Stomach (tissue), 9 donors: ENCODE measurements around the gene ANTXR1. TPM values are rescaled to one million over a fixed set of nuclear protein-coding genes. Genes with fewer than 3 reads are reported as not detected.
A peak's percentile ranks its signal among the peaks of the same experiment; 100 is the strongest.

Experiments used
- DNase-seq, 2 donors: peaks; one replicate each; pipeline versions ENCODE4 v3.0.0 to v3.0.0-alpha.2; 2013 to 2019
- H3K27ac ChIP-seq, 5 donors: fragments of 200-600 bp in 4 of 5; sonication (generic) in 4 of 5; one replicate each; pipeline ENCODE4 v1.5.1; 2013 to 2019; ENCODE audit warnings: mild to moderate bottlenecking in 1 of 5, moderate library complexity in 1 of 5
- H3K27me3 ChIP-seq, 3 donors: fragments of 200-600 bp; sonication (generic); one replicate each; pipeline ENCODE4 v1.5.1; 2017 to 2019; ENCODE audit warnings: mixed run types in 1 of 3
- H3K36me3 ChIP-seq, 4 donors: fragments of 200-600 bp; sonication (generic); 1 replicate in 3 of 4; 2 replicates in 1 of 4; pipeline ENCODE4 v1.5.1; 2016 to 2019
- H3K4me1 ChIP-seq, 4 donors: fragments of 200-600 bp; sonication (generic); one replicate each; pipeline ENCODE4 v1.5.1; 2016 to 2019
- H3K4me3 ChIP-seq, 4 donors: fragments of 200-600 bp; sonication (generic) in 3 of 4; one replicate each; pipeline ENCODE4 v1.5.1; 2016 to 2019; ENCODE audit warnings: mild to moderate bottlenecking in 1 of 4
- H3K9me3 ChIP-seq, 4 donors: fragments of 200-600 bp; sonication (generic); one replicate each; pipeline ENCODE4 v1.5.1; 2016 to 2019
- CTCF ChIP-seq, 7 experiments: fragments of 450-650 bp in 4 of 7; fragments of 200-600 bp in 3 of 7; sonication (generic) in 3 of 7; IDR thresholded peaks; one replicate each; pipeline ENCODE4 v1.5.1; 2016 to 2019; ENCODE audit warnings: antibody characterized with exemption in 7 of 7, control low read depth in 2 of 7, mild to moderate bottlenecking in 1 of 7
- EP300 ChIP-seq: sonication (generic); formaldehyde crosslinking; IDR thresholded peaks from one replicate; pipeline ENCODE4 v1.6.1; 2017; ENCODE audit warnings: antibody characterized with exemption
- POLR2A ChIP-seq, 4 donors: fragments of 450-650 bp; IDR thresholded peaks; one replicate each; pipeline ENCODE4 v1.6.1; 2016; ENCODE audit warnings: antibody characterized with exemption in 4 of 4, control low read depth in 2 of 4, mild to moderate bottlenecking in 1 of 4, moderate library complexity in 1 of 4
- POLR2AphosphoS5 ChIP-seq, 3 donors: sonication (generic); formaldehyde crosslinking; IDR thresholded peaks; one replicate each; pipeline ENCODE4 v1.6.1; 2016; ENCODE audit warnings: antibody characterized with exemption in 3 of 3
- WGBS, 5 donors: extraction: QIAGEN DNeasy Blood & Tissue Kit in 3 of 5; methylation state at CpG; one replicate each; pipeline versions ENCODE4 v1.1.5 to v1.1.7; 2013 to 2018; 5-methylcytosine and 5-hydroxymethylcytosine counted together
- intact Hi-C: fragments of 100-400 bp; cut with DNase I; formaldehyde crosslinking; loops from one replicate; pipeline ENCODE4 v1.15.1; 2023; ENCODE audit warnings: low total_unique reads
- polyA plus RNA-seq, 3 donors: library from polyadenylated mRNA; stranded (reverse); fragments of 200-250 nt; gene quantifications; one replicate each; pipeline ENCODE4 v1.2.3, GENCODE V29; 2013
- total RNA-seq, 5 donors: library from RNA; depleted of rRNA; stranded (reverse); fragments of >200 nt; gene quantifications; one replicate each; pipeline versions ENCODE4 v1.1.0 to v1.2.3, GENCODE V29; 2014 to 2016
- donor health status: healthy with polysubstance abuse.
- donor health status: Bipolar disorder and iron deficiency.
- donor health status: healthy.

ANTXR1 gene
- total and polyA plus RNA-seq, 8 donors: 5.8 to 32.5 (median 13.7) TPM

- H3K36me3 ChIP-seq: no peaks in the 10 kb centered on the region
- TF ChIP-seq POLR2AphosphoS5 (IDR thresholded peaks at IDR 0.05) (no peak), EP300 (no peak)
- WGBS, 5 donors: 79 to 94% (median 90%) methylated on average over 8 of the region's 8 CpGs
These were observed 43.1 kb upstream of the ANTXR1 start for GRCh38 chr2:68969736-68970490.

GRCh38 chr2:68970566-68971265, 42.3 kb upstream of the ANTXR1 start:
- no peak for TF ChIP-seq POLR2AphosphoS5 (IDR thresholded peaks at IDR 0.05)
- no peak for TF ChIP-seq EP300
- no peak for TF ChIP-seq POLR2A (IDR thresholded peaks at IDR 0.05)
- no peak for TF ChIP-seq CTCF (IDR thresholded peaks at IDR 0.05)

More at GRCh38 chr2:68969736-68970490, 43.1 kb upstream of the ANTXR1 start:
- Histone ChIP-seq H3K27ac (peak overlapping the region in 1 of 5 donors; percentile 1), H3K4me3 (no peak overlapping the region), H3K4me1 (peaks cover 0 to 12% (median 4%) of the 10 kb centered on the region in 4 donors), H3K9me3 (no peaks in the 10 kb centered on the region), H3K27me3 (no peaks in the 10 kb centered on the region)
- DNase-seq: no peak
- intact Hi-C loops: no loop called here

GRCh38 chr2:68971591-68972231, 41.3 kb upstream of the ANTXR1 start:
- H3K9me3 ChIP-seq: no peaks in the 10 kb centered on the region
- peaks cover 0 to 3% (median 0%) of the 10 kb centered on the region in 3 donors for H3K27me3 ChIP-seq
- WGBS, 5 donors: 40 to 56% (median 46%) methylated on average over 5 of the region's 5 CpGs
- intact Hi-C loops: no loop called here
- no peak for TF ChIP-seq POLR2A (IDR thresholded peaks at IDR 0.05)
- TF ChIP-seq POLR2AphosphoS5 (IDR thresholded peaks at IDR 0.05): peak in 2 of 3 donors; percentile 83 to 85
- peak overlapping the region in 2 of 5 donors; percentile 39 to 72 for H3K27ac ChIP-seq
- no peaks in the 10 kb centered on the region for H3K36me3 ChIP-seq
- DNase-seq: peak; percentile 64 to 70
- H3K4me3 ChIP-seq: no peak overlapping the region
- H3K4me1 ChIP-seq: peaks cover 0 to 12% (median 4%) of the 10 kb centered on the region in 4 donors

More at GRCh38 chr2:68970566-68971265, 42.3 kb upstream of the ANTXR1 start:
- WGBS, 5 donors: 68 to 81% (median 73%) methylated on average over 8 of the region's 8 CpGs
- Histone ChIP-seq H3K9me3 (no peaks in the 10 kb centered on the region), H3K4me3 (no peak overlapping the region), H3K36me3 (no peaks in the 10 kb centered on the region), H3K4me1 (peaks cover 0 to 12% (median 4%) of the 10 kb centered on the region in 4 donors), H3K27me3 (peaks cover 0 to 3% (median 0%) of the 10 kb centered on the region in 3 donors), H3K27ac (peak overlapping the region in 3 of 5 donors; percentile 39 to 72 (median 55))
- DNase-seq: peak in 1 of 2 donors; percentile 64
- intact Hi-C loops: no loop called here

GRCh38 chr2:68974251-68974650, 38.7 kb upstream of the ANTXR1 start, which contains the start of gene GKN1:
Gene GKN1, plus strand, starts transcription at chr2:68974636. Its CDS starts 42 bp downstream, at chr2:68974678.
- Histone ChIP-seq H3K9me3 (no peaks in the 10 kb centered on the region), H3K4me1 (peaks cover 0 to 12% (median 4%) of the 10 kb centered on the region in 4 donors), H3K36me3 (no peaks in the 10 kb centered on the region), H3K27me3 (peaks cover 0 to 3% (median 0%) of the 10 kb centered on the region in 3 donors), H3K4me3 (peak within 1 kb of the TSS in 1 of 4 donors; percentile 28), H3K27ac (peak within 1 kb of the TSS in 3 of 5 donors; percentile 16 to 75 (median 42))
- 38 to 51% (median 46%) methylated on average over 3 of the region's 3 CpGs for WGBS, 5 donors
- TF ChIP-seq POLR2A (IDR thresholded peaks at IDR 0.05): no peak
- TF ChIP-seq POLR2AphosphoS5 (IDR thresholded peaks at IDR 0.05): peak in 2 of 3 donors; percentile 41 to 72
- TF ChIP-seq CTCF (IDR thresholded peaks at IDR 0.05): no peak
- TF ChIP-seq EP300: no peak
- intact Hi-C loops: no loop called here
- no peak for DNase-seq
